Left lobe of liver (tissue), 2 donors: Measurements from ENCODE around the gene TMEM82. TPM values are rescaled to one million over a fixed set of nuclear protein-coding genes. Genes with fewer than 3 reads are reported as not detected.

Source experiments
- ATAC-seq: fragments of 200-7000 bp; cut with Tn5 transposase; one replicate; pipeline ENCODE4 v1.9.1; 2020; ENCODE audit warnings: mild to moderate bottlenecking, moderate library complexity
- DNase-seq: peaks from one replicate; pipeline ENCODE4 v3.0.0-alpha.2; 2020; ENCODE audit warnings: low spot score
- total RNA-seq: library from RNA; stranded (reverse); gene quantifications from one replicate; pipeline ENCODE4 v1.2.1, GENCODE V29; 2021
- donor health status: DM: no; HTN: no; CAD: no; lungs with moderate emphysema.
- donor health status: DM: no; HTN: yes; CAD: no.

The TMEM82 gene
- total RNA-seq, 1 donor from 2014 or later = 33.0 TPM

DNA sequence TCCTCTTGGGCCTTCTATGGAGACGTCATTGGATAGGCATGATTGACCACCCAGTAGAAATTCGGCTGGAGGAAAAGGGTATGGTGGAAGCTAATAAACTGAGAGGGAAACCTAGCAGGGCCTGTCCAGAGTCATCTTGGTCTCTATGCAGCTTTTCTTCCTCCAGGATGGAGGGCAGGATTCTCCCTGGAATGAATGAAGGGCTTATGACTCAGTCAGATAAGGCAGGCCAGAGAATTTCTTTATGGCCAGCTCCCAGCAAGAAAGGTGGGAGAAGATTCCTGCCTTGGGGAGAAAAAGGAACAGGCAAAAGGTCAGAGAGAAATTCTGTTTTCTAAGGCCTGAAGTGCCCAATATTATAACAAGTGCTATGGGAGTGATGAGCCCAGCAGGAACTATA, 33.4 kb downstream of the TMEM82 start:
- no peak for DNase-seq
- no peak for ATAC-seq

DNA sequence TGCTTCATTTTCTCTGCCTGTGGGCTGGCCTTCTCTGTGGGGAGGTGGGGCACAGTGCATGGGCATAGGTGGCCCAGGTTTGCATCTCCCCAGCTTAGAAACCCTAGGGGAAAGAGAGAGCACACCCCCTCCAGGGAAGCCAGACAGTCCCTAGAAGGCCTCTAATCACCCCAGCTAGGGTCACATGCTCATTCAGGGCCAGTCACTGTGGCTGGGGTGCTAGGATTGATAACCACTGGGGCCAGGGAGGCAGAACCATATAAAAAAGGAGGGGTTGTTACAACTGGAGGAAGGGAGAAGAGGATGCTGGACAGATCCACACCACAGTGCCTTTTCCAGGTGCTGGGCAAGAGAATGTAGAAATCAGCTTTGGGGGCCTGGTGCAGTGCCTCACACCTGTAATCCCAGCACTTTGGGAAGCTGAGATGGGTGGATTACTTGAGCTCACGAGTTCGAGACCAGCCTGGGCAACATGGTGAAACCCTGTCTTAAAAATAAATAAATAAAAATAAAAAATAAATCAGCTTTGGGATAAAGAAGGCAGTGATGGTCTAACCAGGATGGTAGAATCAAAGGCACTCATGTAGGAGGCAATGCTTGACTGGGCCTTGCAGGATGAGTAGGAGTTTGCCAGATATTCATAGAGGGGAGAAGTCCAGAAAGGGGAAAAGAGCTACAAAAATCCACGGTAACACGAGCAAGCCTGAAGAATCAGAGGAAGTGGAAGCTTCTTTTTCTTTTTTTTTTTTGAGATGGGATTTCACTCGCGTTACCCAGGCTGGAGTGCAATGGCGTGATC, 35.8 kb downstream of the TMEM82 start:
- ATAC-seq (no peak), DNase-seq (no peak)

DNA sequence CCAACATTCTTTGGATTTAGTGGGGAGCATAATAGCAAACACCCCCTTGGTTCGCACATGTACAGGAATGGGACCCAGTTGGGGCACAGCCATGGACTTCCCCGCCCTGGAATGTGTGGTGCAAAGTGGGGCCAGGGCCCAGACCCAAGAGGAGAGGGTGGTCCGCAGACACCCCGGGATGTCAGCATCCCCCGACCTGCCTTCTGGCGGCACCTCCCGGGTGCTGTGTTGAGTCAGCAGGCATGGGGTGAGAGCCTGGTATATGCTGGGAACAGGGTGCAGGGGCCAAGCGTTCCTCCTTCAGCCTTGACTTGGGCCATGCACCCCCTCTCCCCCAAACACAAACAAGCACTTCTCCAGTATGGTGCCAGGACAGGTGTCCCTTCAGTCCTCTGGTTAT, 43.4 kb downstream of the TMEM82 start:
- DNase-seq = no peak

DNA sequence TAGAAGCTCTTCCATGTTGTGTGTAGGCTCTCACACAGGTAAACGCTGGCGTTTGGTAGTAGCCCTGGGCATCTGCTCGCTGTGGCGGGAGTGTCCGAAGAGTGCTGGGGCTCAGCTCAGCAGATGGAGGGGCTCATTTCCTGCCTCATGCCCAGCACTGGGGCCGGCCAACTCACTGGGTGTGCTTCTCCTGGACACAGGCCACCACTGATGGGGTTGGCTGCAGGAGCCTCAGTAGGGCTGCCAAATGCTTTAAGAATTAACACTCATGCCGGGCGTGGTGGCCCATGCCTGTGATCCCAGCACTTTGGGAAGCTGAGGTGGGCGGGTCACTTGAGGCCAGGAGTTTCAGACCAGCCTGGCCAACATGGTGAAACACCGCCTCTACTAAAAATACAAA, 44.3 kb downstream of the TMEM82 start:
- ATAC-seq (no peak), DNase-seq (no peak)

More for the DNA sequence above, 43.4 kb downstream of the TMEM82 start:
- ATAC-seq = no peak

DNA sequence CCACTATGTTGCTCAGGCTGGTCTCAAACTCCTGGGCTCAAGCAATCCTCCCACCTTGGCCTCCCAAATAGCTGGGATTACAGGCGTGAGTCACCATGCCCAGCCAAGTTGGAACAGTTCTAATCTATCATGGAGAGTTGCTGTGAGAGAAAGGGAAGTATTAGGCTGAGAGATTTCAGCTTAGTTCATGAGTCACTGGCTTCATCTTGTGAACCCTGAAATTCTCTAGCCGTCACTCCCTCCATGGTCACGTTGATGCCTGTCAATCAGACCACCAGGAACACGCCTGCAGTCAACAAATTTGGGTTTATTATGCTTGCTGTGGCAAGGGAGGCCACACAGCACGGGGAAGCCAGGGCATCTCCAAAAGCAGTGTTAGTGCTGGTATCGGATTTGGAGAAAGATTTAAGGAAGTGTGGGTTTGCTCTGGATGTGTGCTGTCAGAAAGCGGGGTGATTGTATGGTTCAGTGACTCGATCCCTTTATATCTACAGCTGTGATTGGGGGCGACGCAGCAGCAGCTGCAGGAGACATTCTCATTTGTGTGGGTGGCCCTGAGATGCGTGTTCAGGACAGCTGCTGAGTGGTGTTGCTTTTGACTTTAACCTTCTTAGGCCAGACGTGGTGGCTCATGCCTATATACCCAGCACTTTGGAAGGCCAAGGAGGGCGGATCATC, 46.5 kb downstream of the TMEM82 start:
- ATAC-seq = no peak
- no peak for DNase-seq

DNA sequence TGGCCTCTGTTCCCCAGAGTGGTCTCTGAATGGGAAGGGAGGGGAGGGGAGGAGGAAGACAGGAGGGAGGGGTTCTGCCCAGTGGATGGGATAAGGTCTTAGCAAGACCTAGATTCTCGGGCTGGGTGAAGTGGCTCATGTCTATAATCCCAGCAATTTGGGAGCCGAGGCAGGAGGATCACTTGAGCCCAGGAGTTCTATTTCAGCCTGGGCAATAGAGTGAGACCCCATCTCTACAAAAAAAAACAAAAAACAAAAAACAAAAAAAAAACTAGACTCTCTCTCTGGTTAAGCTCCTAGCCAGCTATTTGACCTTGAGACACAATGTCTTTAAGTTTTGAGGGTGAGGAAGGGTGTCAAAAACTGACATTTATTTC, 53.8 kb downstream of the TMEM82 start:
- DNase-seq (no peak), ATAC-seq (no peak)

Other genes with a start within 250 kb of the TMEM82 start
- gene CASP9, start 218.3 kb upstream of the TMEM82 start, total RNA-seq = 8.7 TPM
- gene DNAJC16, start 215.7 kb upstream of the TMEM82 start, total RNA-seq = 10.0 TPM
- gene AGMAT, start 157.4 kb upstream of the TMEM82 start, total RNA-seq = 58.0 TPM
- 50.1 TPM for gene DDI2, start 125.0 kb upstream of the TMEM82 start, total RNA-seq
- 22.0 TPM for gene PLEKHM2, start 58.2 kb upstream of the TMEM82 start, total RNA-seq
- gene SLC25A34, start 6.2 kb upstream of the TMEM82 start, total RNA-seq = 12.3 TPM
- 6.2 TPM for gene FBLIM1, start 16.3 kb downstream of the TMEM82 start, total RNA-seq
- 0.98 TPM for gene UQCRHL, start 65.2 kb downstream of the TMEM82 start, total RNA-seq
- gene SPEN, start 105.2 kb downstream of the TMEM82 start, total RNA-seq = 28.7 TPM
- 14.3 TPM for gene ZBTB17, start 233.6 kb downstream of the TMEM82 start, total RNA-seq